GM12875 (cell line): Measurements from ENCODE around the gene PAH.

Source experiments
- H3K4me3 ChIP-seq: one replicate; pipeline ENCODE4 v1.5.1; 2011; ENCODE audit warnings: low read depth, low read length, control low read depth
- CTCF ChIP-seq: IDR thresholded peaks from 2 replicates; pipeline ENCODE4 v1.5.1; 2011; ENCODE audit warnings: low read depth, mild to moderate bottlenecking, control low read depth, inconsistent platforms, low read length, moderate library complexity, borderline replicate concordance; ENCODE audit not compliant: insufficient read depth

PAH gene

GRCh38 chr12:102950950-102951619 lies 34.0 kb upstream of the PAH start:
- no peak for TF ChIP-seq CTCF
- no peak overlapping the region for H3K4me3 ChIP-seq

- TF ChIP-seq CTCF, result peak; percentile 13; the same call in 1 of the 2 replicates
Observed at GRCh38 chr12:102950107-102950949, 33.3 kb upstream of the PAH start.

DNA sequence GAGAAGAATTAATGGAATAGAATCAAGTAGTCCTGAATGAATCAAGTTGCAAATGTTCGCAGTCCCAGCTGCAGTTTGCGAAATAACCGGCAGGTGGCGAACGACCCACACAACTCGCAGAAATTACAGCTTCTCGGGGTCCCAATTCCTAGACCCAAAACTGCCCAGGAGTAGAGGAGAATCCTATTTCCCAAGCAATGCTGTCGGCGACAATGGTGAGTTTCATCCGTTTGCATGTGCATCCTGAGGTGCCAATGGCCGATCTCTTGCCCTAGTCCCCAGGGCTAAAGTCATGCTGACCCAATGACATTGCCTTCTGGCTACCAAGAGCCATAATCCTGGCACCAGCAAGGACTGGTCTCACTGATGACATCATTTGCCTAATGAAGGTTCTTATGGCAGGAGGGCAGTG lies 31.9 kb upstream of the PAH start:
- TF ChIP-seq CTCF, result peak; percentile 84
- H3K4me3 ChIP-seq, result no peak overlapping the region

More at GRCh38 chr12:102950107-102950949, 33.3 kb upstream of the PAH start:
- no peak overlapping the region for H3K4me3 ChIP-seq

GRCh38 chr12:102946042-102946441 lies 29.0 kb upstream of the PAH start:
- no peak overlapping the region for H3K4me3 ChIP-seq
- TF ChIP-seq CTCF, result no peak

- H3K4me3 ChIP-seq, result no peak overlapping the region
- TF ChIP-seq CTCF, result no peak
Observed at GRCh38 chr12:102939670-102940222, 22.7 kb upstream of the PAH start.

- TF ChIP-seq CTCF, result no peak
Observed at GRCh38 chr12:102939059-102939458, 22.0 kb upstream of the PAH start.

More at GRCh38 chr12:102939059-102939458, 22.0 kb upstream of the PAH start:
- H3K4me3 ChIP-seq, result no peak overlapping the region
